GM19035 (cell line): ENCODE results near the gene ADAMTS2.

Experiments
- ATAC-seq: cut with Tn5 transposase; IDR thresholded peaks from one replicate; pipeline ENCODE4 v1.9.1; 2021; ENCODE audit not compliant: unreplicated experiment

ADAMTS2 gene

GRCh38 chr5:179313849-179314521 is 31.3 kb downstream of the ADAMTS2 start:
- ATAC-seq: no peak

GRCh38 chr5:179312557-179313235 is 32.6 kb downstream of the ADAMTS2 start:
- no peak for ATAC-seq

GRCh38 chr5:179311581-179311980 is 33.7 kb downstream of the ADAMTS2 start:
- ATAC-seq: no peak

GRCh38 chr5:179311091-179311470 is 34.2 kb downstream of the ADAMTS2 start:
- ATAC-seq: no peak

GRCh38 chr5:179310439-179311090 is 34.7 kb downstream of the ADAMTS2 start:
- no peak for ATAC-seq

- no peak for ATAC-seq
These were observed 35.4 kb downstream of the ADAMTS2 start for GRCh38 chr5:179309751-179310320.

- ATAC-seq: no peak
These were observed 35.9 kb downstream of the ADAMTS2 start for GRCh38 chr5:179309383-179309670.

GRCh38 chr5:179308563-179309382 is 36.5 kb downstream of the ADAMTS2 start:
- no peak for ATAC-seq

- ATAC-seq: no peak
These were observed 37.3 kb downstream of the ADAMTS2 start for GRCh38 chr5:179307931-179308471.

- ATAC-seq: no peak
These were observed 38.1 kb downstream of the ADAMTS2 start for GRCh38 chr5:179307013-179307800.

GRCh38 chr5:179306191-179307012 is 38.9 kb downstream of the ADAMTS2 start:
- no peak for ATAC-seq

- no peak for ATAC-seq
These were observed 40.4 kb downstream of the ADAMTS2 start for GRCh38 chr5:179304871-179305270.

GRCh38 chr5:179304466-179304865 is 40.8 kb downstream of the ADAMTS2 start:
- no peak for ATAC-seq

- ATAC-seq: no peak
These were observed 41.6 kb downstream of the ADAMTS2 start for GRCh38 chr5:179303451-179304200.

GRCh38 chr5:179302499-179303185 is 42.6 kb downstream of the ADAMTS2 start:
- no peak for ATAC-seq

- ATAC-seq: no peak
These were observed 43.5 kb downstream of the ADAMTS2 start for GRCh38 chr5:179301796-179302195.

- ATAC-seq: no peak
These were observed 43.9 kb downstream of the ADAMTS2 start for GRCh38 chr5:179301376-179301775.

- ATAC-seq: no peak
These were observed 44.6 kb downstream of the ADAMTS2 start for GRCh38 chr5:179300581-179301180.
